Measurements from ENCODE around the gene MT1B. TPM values are rescaled to one million over a fixed set of nuclear protein-coding genes. Genes with fewer than 3 reads are reported as not detected.

MT1B gene
- total and polyA plus RNA-seq, 9 of the 15 experiments (the other 6 are each of a cell fraction or from before 2014, with no cell fraction given): not detected

GRCh38 chr16:56667581-56668571, 16.2 kb downstream of the MT1B start, which contains the start of gene MT1G:
MT1G (minus strand) TSS chr16:56668065; CDS start chr16:56667993, 72 bp downstream.
- no TSS peak for BruUV-seq (replicated peaks)
- TF ChIP-seq SP1 (CRISPR knock-in tag; IDR thresholded peaks at IDR 0.05): no peak
- TF ChIP-seq NCOA2 (IDR thresholded peaks at IDR 0.05; ENCODE audit: partially characterized antibody in 2 of 2): no peak
- TF ChIP-seq ZNF407 (IDR thresholded peaks at IDR 0.05; ENCODE audit: low read depth): no peak
- no peak for TF ChIP-seq TFAM (CRISPR knock-in tag; conservative IDR thresholded peaks at IDR 0.05)
- TF ChIP-seq NRF1 (conservative IDR thresholded peaks at IDR 0.05 in 1 of 2, IDR thresholded peaks at IDR 0.05 in 1 of 2): peak; percentile 21 to 32; a peak in 2 of 4 replicates
- no peak for TF ChIP-seq ZNF639 (CRISPR knock-in tag; conservative IDR thresholded peaks at IDR 0.05 in 1 of 2, IDR thresholded peaks at IDR 0.05 in 1 of 2)
- ATAC-seq: peak; percentile 67; the same call in 2 of the 3 replicates
- Histone ChIP-seq H3K79me2 (ENCODE audit: control insufficient read depth, insufficient read depth, low read length) (no peaks in the 10 kb centered on the region), H3K9me1 (ENCODE audit: control insufficient read depth, insufficient read depth, low read length) (no peaks in the 10 kb centered on the region), H3K27me3 (ENCODE audit: control insufficient read depth in 2 of 2, insufficient read depth in 2 of 2, low read length in 2 of 2) (peaks cover 50 to 57% of the 10 kb centered on the region in 2 experiments), H3K27ac (ENCODE audit: extremely low read depth, low read depth, low read length) (no peak within 1 kb of the TSS), H3K36me3 (ENCODE audit: control insufficient read depth, insufficient read depth, low read length) (no peaks in the 10 kb centered on the region), H2AFZ (ENCODE audit: low read depth, low read length) (no peak within 1 kb of the TSS), H4K20me1 (replicated peaks; ENCODE audit: control insufficient read depth, insufficient read depth, low read length) (peaks cover 11% of the 10 kb centered on the region; the same call in 1 of the 2 replicates), H3K4me3 (no peak within 1 kb of the TSS), H3K9me3 (replicated peaks; ENCODE audit: control insufficient read depth, insufficient read depth, low read depth, low read length) (no peaks in the 10 kb centered on the region), H3K4me2 (ENCODE audit: insufficient read depth, low read length) (no peak within 1 kb of the TSS), H3K9ac (ENCODE audit: insufficient read depth in 1 of 2, low read depth in 2 of 2, low read length in 2 of 2) (no peak within 1 kb of the TSS), H3K4me1 (replicated peaks in 1 of 2; ENCODE audit: control insufficient read depth in 2 of 2, insufficient read depth in 2 of 2, low read length in 2 of 2) (peaks cover 0 to 9% of the 10 kb centered on the region in 2 experiments; a peak in 1 of 5 replicates)
- WGBS (ENCODE audit: insufficient coverage, low coverage, missing lambda C conversion rate): 2% methylated on average over 32 of the region's 46 CpGs
- DNase-seq (ENCODE audit: extremely low read depth in 1 of 4, low spot score in 3 of 4): peak in 1 of 4 experiments; percentile 32
- in situ Hi-C loops (cut with MboI) (no loop called here), intact Hi-C loops (cut with micrococcal nuclease) (no loop called here)
- FAIRE-seq: no peak
- ChIA-PET CTCF (ENCODE audit: low intra/inter-chr PET ratio) (no interaction called here), POLR2A (interaction anchor here (0.9 kb wide), 1 partner anchor 19 kb away, joined by 4 read pairs; no protein-coding TSS in a partner anchor)
